Uterus (tissue), 4 donors: Measurements from ENCODE around the gene ZNF423. TPM values are rescaled to one million over a fixed set of nuclear protein-coding genes. Genes with fewer than 3 reads are reported as not detected.

Experiments
- DNase-seq, 2 donors: peaks; one replicate each; pipeline ENCODE4 v3.0.0-alpha.2; 2019 to 2020
- H3K27ac ChIP-seq, 2 donors: fragments of 200-600 bp; sonication (generic); 1 replicate in 1 of 2; 2 replicates in 1 of 2; pipeline ENCODE4 v1.5.1; 2016 to 2018
- H3K27me3 ChIP-seq, 2 donors: fragments of 200-600 bp; sonication (generic); one replicate each; pipeline ENCODE4 v1.5.1; 2018 to 2019; ENCODE audit warnings: control low read depth in 1 of 2
- H3K36me3 ChIP-seq, 2 donors: fragments of 200-600 bp; sonication (generic); one replicate each; pipeline ENCODE4 v1.5.1; 2019; ENCODE audit warnings: control low read depth in 1 of 2
- H3K4me1 ChIP-seq, 2 donors: fragments of 200-600 bp; sonication (generic); one replicate each; pipeline ENCODE4 v1.5.1; 2018 to 2019; ENCODE audit warnings: control low read depth in 1 of 2
- H3K4me3 ChIP-seq, 2 donors: fragments of 200-600 bp; sonication (generic); 1 replicate in 1 of 2; 2 replicates in 1 of 2; pipeline ENCODE4 v1.5.1; 2018 to 2019; ENCODE audit warnings: mild to moderate bottlenecking in 1 of 2
- H3K9me3 ChIP-seq, 2 donors: fragments of 200-600 bp; sonication (generic); one replicate each; pipeline ENCODE4 v1.5.1; 2019; ENCODE audit warnings: control low read depth in 1 of 2
- CTCF ChIP-seq, 4 experiments: fragments of 200-600 bp in 2 of 4; fragments of 450-650 bp in 2 of 4; sonication (generic) in 2 of 4; IDR thresholded peaks; one replicate each; pipeline ENCODE4 v1.5.1; 2016 to 2019; ENCODE audit warnings: antibody characterized with exemption in 4 of 4, mild to moderate bottlenecking in 2 of 4, moderate library complexity in 1 of 4
- POLR2A ChIP-seq, 2 donors: fragments of 450-650 bp; IDR thresholded peaks; one replicate each; pipeline ENCODE4 v1.6.1; 2016; ENCODE audit warnings: antibody characterized with exemption in 2 of 2, mild to moderate bottlenecking in 1 of 2, moderate library complexity in 1 of 2
- intact Hi-C: fragments of 100-400 bp; cut with DNase I; formaldehyde crosslinking; loops from one replicate; pipeline ENCODE4 v1.15.1; 2023; ENCODE audit warnings: low total_unique reads
- total RNA-seq, 4 donors: library from RNA; depleted of rRNA in 3 of 4; stranded (reverse); fragments of >200 nt in 3 of 4; gene quantifications; one replicate each; pipeline versions ENCODE4 v1.1.0 to v1.2.4, GENCODE V29; 2014 to 2023
- donor health status: DM: yes; HTN: yes; CAD: no.

Gene ZNF423
- total RNA-seq, 4 donors from 2014 or later, result 7.1 to 33.5 (median 14.7) TPM

GRCh38 chr16:49452108-49452507 is 403.8 kb downstream of the ZNF423 start:
- intact Hi-C loops, result no loop called here
- no peak for TF ChIP-seq POLR2A (IDR thresholded peaks at IDR 0.05)
- no peak for TF ChIP-seq CTCF (IDR thresholded peaks at IDR 0.05)
- Histone ChIP-seq H3K4me3 (no peak overlapping the region), H3K4me1 (no peaks in the 10 kb centered on the region), H3K27me3 (no peaks in the 10 kb centered on the region), H3K9me3 (no peaks in the 10 kb centered on the region), H3K27ac (peak overlapping the region in 1 of 2 donors; percentile 41), H3K36me3 (no peaks in the 10 kb centered on the region)
- no peak for DNase-seq

- H3K27ac ChIP-seq, result no peak overlapping the region
- TF ChIP-seq POLR2A (IDR thresholded peaks at IDR 0.05) (no peak), CTCF (IDR thresholded peaks at IDR 0.05) (no peak)
- no peak overlapping the region for H3K4me3 ChIP-seq
- no peaks in the 10 kb centered on the region for H3K27me3 ChIP-seq
- DNase-seq, result no peak
- no peaks in the 10 kb centered on the region for H3K36me3 ChIP-seq
- H3K9me3 ChIP-seq, result no peaks in the 10 kb centered on the region
- H3K4me1 ChIP-seq, result no peaks in the 10 kb centered on the region
- intact Hi-C loops, result no loop called here
Observed at GRCh38 chr16:49446805-49447204, 409.1 kb downstream of the ZNF423 start.

GRCh38 chr16:49443576-49443975 is 412.3 kb downstream of the ZNF423 start:
- Histone ChIP-seq H3K27ac (no peak overlapping the region), H3K9me3 (no peaks in the 10 kb centered on the region), H3K27me3 (no peaks in the 10 kb centered on the region), H3K36me3 (no peaks in the 10 kb centered on the region), H3K4me3 (no peak overlapping the region), H3K4me1 (peaks cover 0 to 4% of the 10 kb centered on the region in 2 donors)
- no peak for TF ChIP-seq CTCF (IDR thresholded peaks at IDR 0.05)
- no peak for TF ChIP-seq POLR2A (IDR thresholded peaks at IDR 0.05)
- intact Hi-C loops, result no loop called here
- DNase-seq, result no peak

GRCh38 chr16:49442805-49443204 is 413.1 kb downstream of the ZNF423 start:
- no peaks in the 10 kb centered on the region for H3K27me3 ChIP-seq
- no peaks in the 10 kb centered on the region for H3K36me3 ChIP-seq
- no peak for DNase-seq
- no peaks in the 10 kb centered on the region for H3K9me3 ChIP-seq
- TF ChIP-seq CTCF (IDR thresholded peaks at IDR 0.05) (no peak), POLR2A (IDR thresholded peaks at IDR 0.05) (no peak)
- intact Hi-C loops, result no loop called here
- H3K4me1 ChIP-seq, result peaks cover 0 to 4% of the 10 kb centered on the region in 2 donors
- H3K27ac ChIP-seq, result no peak overlapping the region
- H3K4me3 ChIP-seq, result no peak overlapping the region

GRCh38 chr16:49441366-49441780 is 414.5 kb downstream of the ZNF423 start:
- intact Hi-C loops, result no loop called here
- no peaks in the 10 kb centered on the region for H3K27me3 ChIP-seq
- no peak overlapping the region for H3K27ac ChIP-seq
- H3K4me3 ChIP-seq, result no peak overlapping the region
- TF ChIP-seq CTCF (IDR thresholded peaks at IDR 0.05) (peak in 2 of 4 experiments; percentile 28 to 36), POLR2A (IDR thresholded peaks at IDR 0.05) (no peak)
- no peaks in the 10 kb centered on the region for H3K9me3 ChIP-seq
- peaks cover 0 to 4% of the 10 kb centered on the region in 2 donors for H3K4me1 ChIP-seq
- H3K36me3 ChIP-seq, result no peaks in the 10 kb centered on the region
- peak in 1 of 2 donors; percentile 23 for DNase-seq
